ENCODE results near the gene DEF6. TPM values are rescaled to one million over a fixed set of nuclear protein-coding genes. Genes with fewer than 3 reads are reported as not detected.

DEF6 gene
- total and polyA plus RNA-seq, 2 of the 8 experiments (the other 6 are each of a cell fraction or from before 2014, with no cell fraction given), result 3.3 to 4.1 TPM

DNA sequence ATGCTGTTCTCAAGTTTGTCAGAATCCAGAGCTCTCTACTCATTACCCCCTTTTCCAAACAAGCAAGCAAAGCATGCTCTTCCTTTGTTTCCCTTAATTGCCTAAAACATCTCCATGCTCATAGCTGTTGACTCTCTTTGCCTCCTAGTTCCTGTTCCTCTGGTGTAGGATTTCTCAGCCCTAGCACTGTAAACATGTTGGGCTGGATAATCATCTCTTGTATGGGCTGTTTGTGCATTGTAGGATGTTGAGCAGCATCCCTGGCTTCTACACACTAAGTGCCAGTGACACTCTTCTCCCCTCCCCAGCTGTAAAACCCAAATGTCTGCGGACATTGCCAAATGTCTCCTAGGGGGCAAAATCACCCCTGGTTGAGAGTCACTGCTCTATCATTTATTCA is 58.8 kb downstream of the DEF6 start:
- Histone ChIP-seq H3K4me2 (ENCODE audit: insufficient read depth in 1 of 2, low read depth in 2 of 2, low read length in 2 of 2) (no peak overlapping the region), H2BK15ac (ENCODE audit: low read length) (no peak overlapping the region), H3K9me3 (ENCODE audit: insufficient read depth in 2 of 2, low read depth in 1 of 2, low read length in 1 of 2) (no peaks in the 10 kb centered on the region), H3K4me1 (replicated peaks in 1 of 4; ENCODE audit: control insufficient read depth in 3 of 4, insufficient read depth in 4 of 4, low read length in 3 of 4) (peaks cover 4 to 17% (median 11%) of the 10 kb centered on the region in 4 experiments), H2BK20ac (ENCODE audit: low read length) (no peak overlapping the region), H3K14ac (ENCODE audit: insufficient read length) (no peak overlapping the region), H2AFZ (ENCODE audit: low read length) (no peak overlapping the region), H2BK5ac (ENCODE audit: low read depth, low read length) (no peak overlapping the region), H3K18ac (ENCODE audit: extremely low read depth, low read length) (no peak overlapping the region), H3K79me1 (ENCODE audit: low read depth, low read length) (no peaks in the 10 kb centered on the region; the same call in 1 of the 2 replicates), H3K9ac (replicated peaks in 1 of 4; ENCODE audit: extremely low read depth in 1 of 4, low read depth in 3 of 4, low read length in 3 of 4) (no peak overlapping the region), H3K27ac (ENCODE audit: low read depth, low read length) (no peak overlapping the region), H3K23ac (ENCODE audit: insufficient read length) (no peak overlapping the region), H3K36me3 (ENCODE audit: control insufficient read depth in 2 of 4, insufficient read depth in 4 of 4, low read length in 3 of 4) (peaks cover 0 to 9% (median 4%) of the 10 kb centered on the region in 4 experiments; a peak in 3 of 8 replicates), H4K8ac (ENCODE audit: extremely low read depth, insufficient read depth, low read length) (no peak overlapping the region), H2BK120ac (replicated peaks; ENCODE audit: low read depth, low read length) (no peak overlapping the region), H4K20me1 (replicated peaks in 1 of 2; ENCODE audit: control insufficient read depth in 1 of 2, insufficient read depth in 2 of 2, low read length in 2 of 2) (no peaks in the 10 kb centered on the region), H3K79me2 (ENCODE audit: control insufficient read depth in 1 of 2, insufficient read depth in 2 of 2, low read length in 2 of 2) (no peaks in the 10 kb centered on the region), H3K56ac (replicated peaks; ENCODE audit: insufficient read length, low read depth, low read length) (no peak overlapping the region), H4K91ac (replicated peaks; ENCODE audit: insufficient read length, low read length) (no peak overlapping the region), H3K4me3 (ENCODE audit: extremely low read depth in 1 of 4, insufficient read depth in 2 of 4, low read depth in 3 of 4, low read length in 4 of 4) (no peak overlapping the region), H2BK12ac (ENCODE audit: low read depth, low read length) (no peak overlapping the region), H3K27me3 (replicated peaks in 1 of 4; ENCODE audit: control insufficient read depth in 3 of 4, extremely low read depth in 1 of 4, insufficient read depth in 3 of 4, low read length in 3 of 4) (no peaks in the 10 kb centered on the region), H3K23me2 (ENCODE audit: low read depth, low read length) (no peaks in the 10 kb centered on the region), H3K4ac (replicated peaks; ENCODE audit: insufficient read length, low read depth, low read length) (no peak overlapping the region), H4K5ac (ENCODE audit: insufficient read length, low read depth, low read length) (no peak overlapping the region), H2AK5ac (ENCODE audit: low read depth, low read length) (no peak overlapping the region)
- DNase-seq (ENCODE audit: low read depth in 1 of 2, low spot score in 2 of 2) (no peak), FAIRE-seq (no peak)
- WGBS, 2 experiments (ENCODE audit: extremely low coverage in 1 of 2, insufficient coverage in 1 of 2, insufficient read length in 1 of 2, insufficient replicate concordance in 2 of 2, low coverage in 1 of 2, low lambda C conversion rate in 2 of 2, missing lambda C conversion rate in 1 of 2), result 86% methylated on average over 1 of the region's 1 CpG; no CpG with 5 or more reads in 1 of the 2 experiments
- ChIA-PET CTCF (ENCODE audit: partially characterized antibody) (interaction anchor here (0.9 to 1.6 kb wide), 5 partner anchors 13 to 90 kb away, joined by 3 to 7 read pairs (median 3); partner anchors contain the start of gene DEF6), POLR2A (ENCODE audit: partially characterized antibody) (no interaction called here)
- no peak for TF ChIP-seq SIN3A (conservative IDR thresholded peaks at IDR 0.05 in 1 of 2, IDR thresholded peaks at IDR 0.05 in 1 of 2; ENCODE audit: low read depth in 1 of 2, low read length in 2 of 2)
- TF ChIP-seq JUND (IDR thresholded peaks at IDR 0.05; ENCODE audit: low read length), result no peak
- no peak for TF ChIP-seq CTCF (IDR thresholded peaks at IDR 0.05; ENCODE audit: control extremely low read depth in 1 of 3, insufficient read depth in 1 of 3, low read depth in 1 of 3, low read length in 3 of 3)
- no peak for TF ChIP-seq ATF2 (IDR thresholded peaks at IDR 0.05; ENCODE audit: low read length)
- no peak for TF ChIP-seq CTBP2 (IDR thresholded peaks at IDR 0.05; ENCODE audit: borderline replicate concordance, insufficient read depth, insufficient read length, low read length)
- TF ChIP-seq BRCA1 (IDR thresholded peaks at IDR 0.05; ENCODE audit: low read depth, low read length), result no peak
- TF ChIP-seq EZH2 (IDR thresholded peaks at IDR 0.05; ENCODE audit: low read depth, low read length, severe bottlenecking), result no peak
- TF ChIP-seq KDM4A (IDR thresholded peaks at IDR 0.05; ENCODE audit: low read depth, low read length, severe bottlenecking), result no peak
